ENCODE data around the gene SORCS2.

DNA sequence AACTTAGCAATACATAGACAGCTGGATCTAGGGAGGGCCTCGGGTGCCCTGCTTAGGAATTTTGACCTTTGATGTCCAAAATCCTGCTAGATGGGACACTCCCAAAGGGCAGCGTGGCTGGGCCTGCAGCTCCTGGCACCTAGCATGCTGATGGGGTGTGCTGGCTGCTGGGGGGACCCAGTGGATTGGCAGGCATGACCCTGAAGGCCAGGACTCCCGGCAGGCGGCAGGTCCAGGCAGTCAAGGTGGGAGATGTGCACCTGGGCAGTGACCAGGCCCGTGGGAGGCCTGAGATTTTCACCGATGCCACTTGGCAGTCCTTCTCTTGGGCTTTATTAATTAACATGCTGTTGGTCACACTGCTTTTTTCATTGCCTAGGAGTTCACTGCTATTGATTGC, 158.1 kb downstream of the SORCS2 start:
- TF ChIP-seq GATA3 (IDR thresholded peaks at IDR 0.05; ENCODE audit: low read depth, low read length): no peak
- no peak for TF ChIP-seq GATA2 (IDR thresholded peaks at IDR 0.05; ENCODE audit: low read depth, low read length)

Measured in SH-SY5Y (cell line).